COLO829 (cell line): ENCODE results near the gene SURF6.
A peak's percentile ranks its signal among the peaks of the same experiment; 100 is the strongest.
"Not testable (repeated sequence)": the region's sequence is repeated elsewhere in the genome, so short reads cannot be mapped to it uniquely, and the experiment has no call there.

Experiments
- DNase-seq: peaks from one replicate; pipeline ENCODE4 v3.0.0; 2012; ENCODE audit warnings: low spot score

Gene SURF6

GRCh38 chr9:133335924-133336811 is at the start of gene SURF6:
TSS of gene SURF6 (minus strand) at chr9:133336188. CDS start at chr9:133336132, 56 bp downstream.
- DNase-seq: peak; percentile 74

GRCh38 chr9:133385452-133385851 is 49.5 kb upstream of the SURF6 start:
- no peak for DNase-seq

DNA sequence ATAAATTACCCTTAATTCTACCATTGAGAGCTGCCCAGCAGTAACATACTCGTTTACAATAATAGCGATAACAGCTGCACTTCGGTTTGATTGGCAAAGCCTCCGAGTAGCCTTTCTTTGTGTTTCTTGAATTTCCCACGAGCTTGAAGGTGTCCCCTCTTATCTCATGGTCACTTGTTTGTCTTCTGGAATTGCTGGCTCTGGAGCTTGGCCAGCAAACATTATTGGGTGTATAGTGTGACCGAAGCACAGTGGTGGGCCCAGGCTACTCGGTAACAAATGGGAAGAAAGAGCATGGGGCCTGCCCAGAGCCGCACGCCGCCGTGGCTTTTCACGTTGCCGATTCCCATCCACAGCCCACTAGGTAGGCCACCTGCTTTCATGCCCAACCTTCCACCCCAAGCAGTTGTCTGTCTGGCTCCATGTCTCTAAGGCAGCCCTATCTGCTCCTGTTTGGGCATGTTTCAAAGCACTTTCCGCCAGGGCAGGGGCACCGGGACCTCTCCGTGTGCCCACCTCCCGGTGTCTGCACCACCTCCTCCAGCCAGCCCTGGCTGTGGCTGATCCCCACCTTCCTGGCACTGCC is 48.8 kb upstream of the SURF6 start:
- no peak for DNase-seq

DNA sequence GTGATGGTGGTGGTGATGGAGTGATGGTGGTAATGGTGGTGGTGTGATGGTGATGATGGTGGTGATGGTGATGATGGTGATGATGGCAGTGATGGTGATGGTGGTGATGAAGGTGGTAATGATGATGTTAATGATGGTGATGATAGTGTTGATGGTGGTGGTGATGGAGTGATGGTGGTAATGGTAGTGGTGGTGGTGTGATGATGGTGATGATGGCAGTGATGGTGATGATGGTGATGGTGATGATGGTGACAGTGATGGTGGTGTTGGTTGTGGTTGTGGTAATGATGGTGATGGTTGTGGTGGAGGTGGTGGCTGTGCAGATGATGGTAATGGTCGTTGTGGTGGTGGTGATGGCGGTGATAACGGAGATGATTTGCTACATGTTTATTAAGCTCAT is 47.5 kb upstream of the SURF6 start:
- no peak for DNase-seq

DNA sequence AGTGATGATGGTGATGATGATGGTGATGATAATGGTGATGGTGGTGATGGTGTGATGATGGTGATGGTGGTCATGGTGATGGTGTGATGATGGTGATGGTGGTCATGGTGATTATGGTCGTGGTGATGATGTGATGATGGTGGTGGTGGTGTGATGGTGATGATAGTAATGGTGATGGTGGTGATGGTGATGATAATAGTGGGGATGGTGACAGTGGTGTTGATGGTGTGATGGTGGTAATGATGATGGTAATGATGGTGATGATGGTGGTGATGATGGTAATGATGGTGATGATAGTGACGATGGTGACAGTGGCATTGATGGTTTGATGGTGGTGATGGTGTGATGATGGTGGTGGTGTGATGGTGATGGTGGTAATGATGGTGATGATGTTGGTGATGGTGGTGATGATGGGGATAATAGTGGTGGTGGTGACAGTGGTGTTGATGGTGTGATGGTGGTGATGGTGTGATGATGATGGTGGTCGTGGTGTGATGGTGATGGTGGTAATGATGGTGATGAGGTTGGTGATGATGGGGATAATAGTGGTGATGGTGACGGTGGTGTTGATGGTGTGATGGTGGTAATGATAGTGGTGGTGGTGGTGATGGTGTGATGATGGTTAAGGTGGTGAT is 46.6 kb upstream of the SURF6 start:
- DNase-seq: no peak

- no peak for DNase-seq
Observed at GRCh38 chr9:133380734-133381133, 44.7 kb upstream of the SURF6 start.

DNA sequence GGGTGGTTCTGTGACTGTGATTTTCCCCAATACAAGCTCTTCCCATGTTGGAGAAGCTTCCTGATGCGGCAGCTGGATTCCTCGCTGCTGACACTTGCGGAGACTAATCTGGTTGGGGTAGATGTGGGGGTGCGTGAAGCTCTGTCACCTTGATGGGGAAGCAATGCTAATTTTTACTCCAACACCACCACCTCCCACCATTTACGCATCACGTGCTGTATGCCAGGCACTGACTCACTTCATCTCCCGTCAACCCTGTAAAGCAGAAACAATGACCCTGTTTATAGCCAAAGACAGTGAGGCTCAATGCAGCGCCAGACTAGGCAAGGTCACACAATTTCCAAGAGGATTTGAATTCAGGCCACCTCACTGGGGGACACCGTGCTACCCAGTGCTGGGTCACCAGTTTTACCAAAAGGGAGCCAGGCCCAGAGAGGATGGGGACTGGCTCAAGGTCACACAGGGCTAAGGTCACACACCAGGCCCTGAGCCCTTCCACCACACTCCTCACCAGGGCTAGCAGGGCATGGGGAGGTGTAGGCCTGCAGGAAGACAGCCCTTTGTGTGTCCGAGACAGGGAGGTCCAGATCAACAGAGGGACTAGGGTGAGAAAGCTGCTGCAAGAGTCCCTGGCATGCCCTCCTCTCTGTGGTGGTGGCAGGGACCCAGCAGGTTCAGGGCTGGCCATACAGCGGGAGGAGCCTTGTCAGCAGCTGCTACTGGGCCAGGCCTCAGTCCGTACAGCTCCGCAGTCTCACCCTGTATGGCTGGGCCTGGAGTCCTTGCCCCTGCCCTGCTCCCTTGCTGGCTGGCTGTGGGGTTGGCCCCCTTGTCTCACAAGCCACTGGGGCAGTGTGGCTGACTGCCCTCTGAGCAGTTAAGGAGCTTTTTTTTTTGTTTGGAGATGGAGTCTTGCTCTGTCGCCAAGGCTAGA is 43.4 kb upstream of the SURF6 start:
- peak; percentile 92 for DNase-seq

DNA sequence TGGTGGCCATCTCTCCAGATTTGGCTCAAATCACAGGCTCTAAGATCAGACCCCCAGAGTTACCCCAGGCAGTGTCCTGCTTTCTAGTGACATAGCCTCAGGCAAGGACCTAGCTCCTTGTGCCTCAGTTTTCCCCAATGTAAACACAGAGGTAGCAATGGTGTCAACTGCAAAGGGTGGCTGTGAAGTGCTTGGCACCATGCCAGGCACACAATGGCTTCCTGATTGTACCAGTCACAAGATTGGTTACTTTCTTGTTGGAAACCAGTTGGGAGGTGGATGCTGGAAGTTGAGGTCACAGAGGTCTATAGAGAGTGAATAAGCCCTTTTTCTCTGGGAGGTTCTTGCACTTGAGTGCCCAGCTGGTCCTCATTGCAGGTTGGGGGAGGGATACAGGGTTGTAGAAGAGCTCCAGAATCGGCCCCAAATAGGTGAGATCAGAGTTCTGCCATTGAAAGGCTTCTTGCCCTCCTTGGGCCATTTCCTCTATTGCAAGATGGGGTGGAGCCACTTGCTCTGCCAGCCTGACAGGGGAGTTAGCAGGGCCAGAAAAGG is 42.5 kb upstream of the SURF6 start:
- peak; percentile 79 for DNase-seq

- DNase-seq: no peak
Observed at GRCh38 chr9:133377721-133378216, 41.8 kb upstream of the SURF6 start.

GRCh38 chr9:133377280-133377679 is 41.3 kb upstream of the SURF6 start:
- not testable (repeated sequence) for DNase-seq

GRCh38 chr9:133375724-133376654 is 40.0 kb upstream of the SURF6 start, which contains the start of the genes STKLD1 and SURF4:
TSS of gene STKLD1 (plus strand) at chr9:133376366. CDS start at chr9:133376474, 108 bp downstream.
TSS of gene SURF4 (minus strand) at chr9:133376060. CDS start at chr9:133375969, 91 bp downstream.
- DNase-seq: peak; percentile 99

- DNase-seq: peak; percentile 51
Observed at GRCh38 chr9:133375116-133375723, 39.2 kb upstream of the SURF6 start.

GRCh38 chr9:133374612-133375115 is 38.7 kb upstream of the SURF6 start:
- no peak for DNase-seq

DNA sequence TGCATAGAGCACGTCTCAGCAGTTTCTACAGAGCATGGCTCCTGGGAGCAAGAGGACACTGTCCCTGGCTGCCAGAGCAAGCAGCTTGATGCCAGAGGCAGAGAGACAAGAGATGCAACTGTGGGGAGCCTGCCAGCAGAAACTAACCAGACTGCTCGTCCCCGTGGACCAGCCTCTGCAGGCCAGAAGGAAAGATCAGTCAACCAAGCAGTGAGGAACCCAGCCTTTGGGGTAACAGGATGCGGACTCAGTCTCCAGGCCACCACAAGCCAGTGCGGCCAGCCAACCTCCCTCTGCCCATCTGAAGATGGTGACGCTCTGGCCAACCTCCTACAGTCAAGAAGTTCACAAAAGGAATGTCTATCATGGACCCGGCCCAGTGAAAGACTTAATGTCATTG is 36.2 kb upstream of the SURF6 start:
- DNase-seq: no peak

- DNase-seq: no peak
Observed at GRCh38 chr9:133371261-133371711, 35.3 kb upstream of the SURF6 start.

- no peak for DNase-seq
Observed at GRCh38 chr9:133370685-133371084, 34.7 kb upstream of the SURF6 start.

DNA sequence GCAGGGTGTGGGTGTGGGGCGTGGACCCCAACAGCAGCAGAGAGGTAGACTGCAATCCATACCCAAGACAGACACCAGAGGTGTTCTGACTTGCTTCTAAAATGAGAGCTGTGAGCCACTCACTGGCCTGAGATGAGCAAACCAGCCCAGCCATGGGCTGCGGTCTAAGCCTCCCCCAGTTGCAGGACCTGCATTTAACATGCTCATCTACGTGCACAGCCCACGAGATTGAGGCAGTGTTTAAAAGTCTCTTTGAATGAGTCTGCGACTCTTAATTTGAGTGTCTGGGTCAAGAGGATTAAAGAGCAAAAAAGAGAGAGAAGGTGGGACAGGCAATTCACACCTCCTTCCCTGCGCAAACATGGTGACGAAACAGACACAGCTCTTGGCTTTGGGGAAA is 33.9 kb upstream of the SURF6 start:
- no peak for DNase-seq

- DNase-seq: no peak
Observed at GRCh38 chr9:133369422-133369821, 33.4 kb upstream of the SURF6 start.

DNA sequence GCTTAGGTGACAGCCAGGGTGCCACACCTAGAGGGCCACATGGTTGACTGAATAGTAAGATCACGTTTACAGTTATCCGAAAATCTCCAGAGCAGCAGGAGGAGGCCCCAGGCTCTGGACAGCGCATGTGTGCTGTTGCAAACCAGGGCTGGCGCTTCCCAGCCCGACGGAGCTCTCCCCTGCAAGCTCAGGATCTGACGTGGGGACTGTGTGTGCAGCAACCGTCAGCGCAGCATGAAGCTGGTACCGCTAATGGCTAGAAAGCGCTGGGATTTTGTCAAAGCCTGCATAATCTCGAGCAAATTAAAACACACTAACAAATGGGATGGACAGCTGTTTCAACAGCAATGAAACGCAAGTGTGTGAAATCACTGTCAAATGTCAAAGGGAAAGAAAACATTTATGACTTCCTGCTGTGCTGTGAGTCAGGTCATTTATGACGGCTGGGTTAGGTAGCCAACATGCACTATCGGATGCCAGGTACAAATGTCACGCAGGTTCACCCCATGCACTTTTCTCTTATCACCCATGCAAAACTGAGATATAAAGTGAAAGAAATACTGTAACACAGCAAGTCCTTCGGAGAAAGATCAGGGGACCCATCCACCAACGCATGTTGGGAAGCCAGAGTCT is 32.4 kb upstream of the SURF6 start:
- DNase-seq: no peak
